K562 (cell line): ENCODE data around the gene ECM1. TPM values are rescaled to one million over a fixed set of nuclear protein-coding genes. Genes with fewer than 3 reads are reported as not detected.

ENCODE experiments used
- ATAC-seq: fragments of 200-7000 bp; cut with Tn5 transposase; 3 replicates; pipeline ENCODE4 v1.9.1; 2020; ENCODE audit warnings: moderate library complexity
- BruUV-seq: library from RNA; stranded (reverse); fragments of 400-500 nt; replicated peaks from 2 replicates; lab custom pipeline; 2021; lab: Mats Ljungman, UMichigan
- CTCF ChIA-PET: fragments of 300-600 bp; formaldehyde crosslinking; extraction: SDS; loops from one replicate; lab custom pipeline; 2021; ENCODE audit warnings: low intra/inter-chr PET ratio; lab: Yijun Ruan, JAX
- POLR2A ChIA-PET: fragments of 300-600, 350-650 bp; sonication (Branson Sonifier 250); formaldehyde crosslinking; extraction: SDS; loops from one replicate; lab custom pipeline; 2021; ENCODE audit warnings: antibody characterized with exemption, inconsistent platforms; lab: Yijun Ruan, JAX
- DNase-seq, 4 experiments: peaks; one replicate each; pipeline versions ENCODE4 v3.0.0 to v3.0.0-alpha.2; 2011 to 2018; ENCODE audit warnings: low spot score in 3 of 4, mixed read lengths in 3 of 4; ENCODE audit errors: extremely low read depth in 1 of 4
- FAIRE-seq: peaks from 2 replicates; lab custom pipeline; 2011; peaks lifted over from hg19 to GRCh38; lab: Jason Lieb, UNC
- H2AFZ ChIP-seq: 2 replicates; pipeline ENCODE4 v1.6.0; 2011; ENCODE audit warnings: low read depth, low read length, control low read depth, inconsistent platforms
- H3K27ac ChIP-seq: fragments of 200-600 bp; 3 replicates; pipeline ENCODE4 v1.8.0; 2011; ENCODE audit warnings: low read depth, mild to moderate bottlenecking, control low read depth, inconsistent platforms, low read length, moderate library complexity, mixed read lengths; ENCODE audit errors: extremely low read depth
- H3K27me3 ChIP-seq, 2 experiments: fragments of 300-600 bp in 1 of 2; 2 replicates in 1 of 2; 3 replicates in 1 of 2; pipeline versions ENCODE4 v1.6.0 to v1.8.0; 2011; ENCODE audit warnings: inconsistent platforms in 2 of 2, low read length in 2 of 2, mild to moderate bottlenecking in 1 of 2, mixed read lengths in 1 of 2, moderate library complexity in 1 of 2; ENCODE audit not compliant: control insufficient read depth in 2 of 2, insufficient read depth in 2 of 2
- H3K36me3 ChIP-seq: fragments of 300-600 bp; 3 replicates; pipeline ENCODE4 v1.8.0; 2011; ENCODE audit warnings: mild to moderate bottlenecking, low read length, inconsistent platforms; ENCODE audit not compliant: control insufficient read depth, insufficient read depth
- H3K4me1 ChIP-seq, 2 experiments: fragments of 200-600 bp in 1 of 2; replicated peaks in 1 of 2; 2 replicates in 1 of 2; 3 replicates in 1 of 2; pipeline versions ENCODE4 v1.5.1 to v1.8.0; 2011; ENCODE audit warnings: inconsistent platforms in 2 of 2, low read length in 2 of 2, mild to moderate bottlenecking in 1 of 2, mixed read lengths in 1 of 2, moderate library complexity in 1 of 2; ENCODE audit not compliant: control insufficient read depth in 2 of 2, insufficient read depth in 2 of 2
- H3K4me2 ChIP-seq: 2 replicates; pipeline ENCODE4 v1.6.1; 2011; ENCODE audit warnings: low read length, control low read depth, inconsistent platforms, mixed read lengths; ENCODE audit not compliant: insufficient read depth
- H3K4me3 ChIP-seq: fragments of 200-600 bp; sonication (generic), shearing (Covaris generic); 2 replicates; pipeline ENCODE4 v1.5.1; 2016; ENCODE audit warnings: control low read depth, inconsistent platforms
- H3K79me2 ChIP-seq: fragments of 200-600 bp; 3 replicates; pipeline ENCODE4 v1.8.0; 2011; ENCODE audit warnings: low read length, inconsistent platforms; ENCODE audit not compliant: control insufficient read depth, insufficient read depth
- H3K9ac ChIP-seq, 2 experiments: 2 replicates each; pipeline versions ENCODE4 v1.6.0 to v1.6.1; 2011; ENCODE audit warnings: low read depth in 2 of 2, low read length in 2 of 2, control low read depth in 1 of 2, inconsistent platforms in 1 of 2, mild to moderate bottlenecking in 1 of 2, mixed read lengths in 1 of 2; ENCODE audit not compliant: insufficient read depth in 1 of 2
- H3K9me1 ChIP-seq: one replicate; pipeline ENCODE4 v1.6.0; 2011; ENCODE audit warnings: inconsistent platforms, mild to moderate bottlenecking, low read length, moderate library complexity; ENCODE audit not compliant: control insufficient read depth, insufficient read depth
- H3K9me3 ChIP-seq: replicated peaks from 2 replicates; pipeline ENCODE4 v1.5.1; 2011; ENCODE audit warnings: low read depth, low read length, inconsistent platforms; ENCODE audit not compliant: control insufficient read depth, insufficient read depth
- H4K20me1 ChIP-seq: replicated peaks from 2 replicates; pipeline ENCODE4 v1.6.1; 2011; ENCODE audit warnings: low read length, inconsistent platforms, mixed read lengths; ENCODE audit not compliant: control insufficient read depth, insufficient read depth
- FOXA1 ChIP-seq: fragments of 450-650 bp; IDR thresholded peaks from 2 replicates; pipeline ENCODE4 v1.6.1; 2016; ENCODE audit warnings: mild to moderate bottlenecking, borderline replicate concordance
- LARP7 ChIP-seq: fragments of 450-650 bp; IDR thresholded peaks from 2 replicates; pipeline ENCODE4 v1.6.1; 2016
- NBN ChIP-seq: fragments of 450-650 bp; IDR thresholded peaks from 2 replicates; pipeline ENCODE4 v1.6.1; 2016; ENCODE audit warnings: low read depth, mild to moderate bottlenecking
- POLR2G ChIP-seq: fragments of 200-400 bp; formaldehyde crosslinking; IDR thresholded peaks from 2 replicates; pipeline ENCODE4 v1.6.1; 2017; ENCODE audit warnings: low read depth, mild to moderate bottlenecking, antibody characterized with exemption, low read length, moderate library complexity
- RBM15 ChIP-seq: fragments of 200-400 bp; formaldehyde crosslinking; IDR thresholded peaks from 2 replicates; pipeline ENCODE4 v1.6.1; 2018; ENCODE audit warnings: mild to moderate bottlenecking, low read length, moderate library complexity; ENCODE audit not compliant: insufficient read depth
- STAT5A ChIP-seq: IDR thresholded peaks from 2 replicates; pipeline ENCODE4 v1.6.1; 2012; ENCODE audit warnings: low read length, inconsistent platforms, borderline replicate concordance
- ZNF699 ChIP-seq: fragments of 250-450 bp; sonication (Bioruptor Pico); IDR thresholded peaks from 2 replicates; pipeline ENCODE4 v1.8.0; 2021; ENCODE audit warnings: mild to moderate bottlenecking, moderate library complexity; ENCODE audit not compliant: insufficient replicate concordance
- ZSCAN32 ChIP-seq: fragments of 450-650 bp; formaldehyde crosslinking; IDR thresholded peaks from 2 replicates; pipeline ENCODE4 v1.4.0; 2020; ENCODE audit warnings: mild to moderate bottlenecking, moderate library complexity
- WGBS: fragments of 100-300 bp; shearing (Covaris generic); methylation state at CpG from one replicate; pipeline ENCODE4 v1.1.6; 2016; ENCODE audit warnings: low coverage, mixed read lengths; ENCODE audit not compliant: insufficient coverage; ENCODE audit errors: missing lambda C conversion rate; 5-methylcytosine and 5-hydroxymethylcytosine counted together
- in situ Hi-C: fragments of 300-500 bp; cut with MboI; formaldehyde crosslinking; loops from 4 replicates; pipeline ENCODE4 v1.15.0; 2018; ENCODE audit warnings: inconsistent platforms, mixed read lengths
- intact Hi-C: fragments of 100-400 bp; cut with micrococcal nuclease; formaldehyde crosslinking; loops from 2 replicates; pipeline ENCODE4 v1.14.2; 2022
- polyA plus RNA-seq, 8 experiments: library from polyadenylated mRNA; depleted of rRNA in 4 of 8; stranded (reverse) in 5 of 8; unstranded in 3 of 8; fragments of >200 nt; fragmentation: Nextera tagmentation in 2 of 8; fragmentation: Illumina TruSeq in 1 of 8; extraction: Ambion mirVana in 2 of 8; extraction: Trizol in 1 of 8; gene quantifications; 2 replicates each; pipeline versions ENCODE4 v1.2.1 to v1.2.3, GENCODE V29; 2011 to 2014; ENCODE audit warnings: inconsistent platforms in 1 of 8, missing spikeins in 1 of 8
- total RNA-seq, 7 experiments: library from RNA; depleted of rRNA in 6 of 7; stranded (reverse); fragments of >200 nt in 6 of 7; fragmentation: Illumina TruSeq in 2 of 7; extraction: Trizol in 2 of 7; gene quantifications; 2 replicates each; pipeline versions ENCODE4 v1.2.1 to v1.2.3, GENCODE V29; 2011 to 2021; ENCODE audit warnings: low replicate concordance in 1 of 7
- TF ChIP-seq, protein P1 (sequence below): sonication (generic); formaldehyde crosslinking; IDR thresholded peaks from 2 replicates; pipeline ENCODE4 v1.8.0; 2022; ENCODE audit warnings: missing genetic modification reagents, mild to moderate bottlenecking, borderline replicate concordance
- TF ChIP-seq, protein P2 (sequence below): fragments of 250-450 bp; sonication (Bioruptor Pico); IDR thresholded peaks from 2 replicates; pipeline ENCODE4 v1.4.0; 2020
- TF ChIP-seq, protein P3 (sequence below): fragments of 450-650 bp; IDR thresholded peaks from 2 replicates; pipeline ENCODE4 v1.6.1; 2016

ECM1 gene
- total and polyA plus RNA-seq, 9 of the 15 experiments (the other 6 are each of a cell fraction or from before 2014, with no cell fraction given), result 6.6 to 52.2 (median 12.8) TPM

DNA sequence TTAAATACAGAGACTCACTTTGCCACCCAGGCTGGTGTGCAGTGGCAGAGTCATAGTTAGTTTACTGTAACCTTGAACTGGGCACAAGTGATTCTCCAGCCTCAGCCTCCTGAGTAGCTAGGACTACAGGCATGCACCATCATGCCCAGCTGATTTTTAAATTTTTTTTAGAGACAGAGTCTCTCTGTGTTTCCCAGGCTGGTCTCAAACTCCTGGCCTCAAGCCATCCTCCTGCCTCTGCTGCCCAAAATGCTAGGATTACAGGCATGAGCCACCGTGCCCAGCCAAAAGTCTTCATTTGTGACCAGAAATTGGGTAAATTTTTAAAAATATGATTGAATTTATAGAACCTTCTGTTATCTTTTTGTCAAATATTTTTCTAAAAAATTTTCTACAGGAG lies 38.6 kb upstream of the ECM1 start:
- Histone ChIP-seq H3K4me2 (no peak overlapping the region), H3K27me3 (no peaks in the 10 kb centered on the region), H3K9ac (no peak overlapping the region), H3K4me1 (peaks cover 4% of the 10 kb centered on the region in 2 experiments; a peak in 1 of 5 replicates), H3K36me3 (peaks cover 66% of the 10 kb centered on the region), H3K4me3 (no peak overlapping the region), H3K9me3 (no peaks in the 10 kb centered on the region), H3K9me1 (no peaks in the 10 kb centered on the region), H3K79me2 (no peaks in the 10 kb centered on the region), H2AFZ (no peak overlapping the region), H4K20me1 (no peaks in the 10 kb centered on the region), H3K27ac (no peak overlapping the region)
- TF ChIP-seq, protein P1, sequence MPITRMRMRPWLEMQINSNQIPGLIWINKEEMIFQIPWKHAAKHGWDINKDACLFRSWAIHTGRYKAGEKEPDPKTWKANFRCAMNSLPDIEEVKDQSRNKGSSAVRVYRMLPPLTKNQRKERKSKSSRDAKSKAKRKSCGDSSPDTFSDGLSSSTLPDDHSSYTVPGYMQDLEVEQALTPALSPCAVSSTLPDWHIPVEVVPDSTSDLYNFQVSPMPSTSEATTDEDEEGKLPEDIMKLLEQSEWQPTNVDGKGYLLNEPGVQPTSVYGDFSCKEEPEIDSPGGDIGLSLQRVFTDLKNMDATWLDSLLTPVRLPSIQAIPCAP (CRISPR knock-in tag), result no peak
- TF ChIP-seq LARP7, result no peak
- no peak for TF ChIP-seq NBN
- in situ Hi-C loops, result no loop called here
- intact Hi-C loops, result no loop called here
- ChIA-PET CTCF (interaction anchor here (0.5 to 0.6 kb wide), 2 partner anchors 80 to 213 kb away, joined by 3 read pairs; no protein-coding TSS in a partner anchor), POLR2A (no interaction called here)
- BruUV-seq, result no TSS peak
- no peak for FAIRE-seq
- ATAC-seq, result no peak
- 75% methylated on average over 1 of the region's 1 CpG for WGBS
- no peak for DNase-seq

DNA sequence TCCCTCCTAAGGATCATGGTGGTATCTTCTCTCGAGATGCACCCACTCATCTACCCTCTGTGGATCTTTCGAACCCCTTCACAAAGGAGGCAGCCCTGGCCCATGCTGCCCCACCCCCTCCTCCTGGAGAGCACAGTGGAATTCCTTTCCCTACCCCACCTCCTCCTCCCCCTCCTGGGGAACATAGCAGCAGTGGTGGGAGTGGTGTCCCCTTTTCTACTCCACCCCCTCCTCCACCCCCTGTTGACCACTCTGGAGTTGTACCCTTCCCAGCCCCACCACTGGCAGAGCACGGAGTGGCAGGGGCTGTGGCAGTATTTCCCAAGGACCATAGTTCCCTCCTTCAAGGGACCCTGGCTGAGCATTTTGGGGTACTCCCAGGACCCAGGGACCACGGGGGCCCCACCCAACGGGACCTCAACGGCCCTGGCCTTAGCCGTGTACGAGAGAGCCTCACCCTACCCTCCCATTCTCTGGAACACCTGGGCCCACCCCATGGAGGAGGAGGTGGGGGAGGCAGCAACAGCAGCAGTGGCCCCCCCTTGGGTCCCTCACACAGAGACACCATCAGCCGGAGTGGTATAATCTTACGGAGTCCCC lies 35.2 kb upstream of the ECM1 start:
- no peak for FAIRE-seq
- WGBS, result 92% methylated on average over 10 of the region's 10 CpGs
- CTCF ChIA-PET, result no interaction called here
- no peak for TF ChIP-seq FOXA1
- TF ChIP-seq ZNF699 (CRISPR knock-in tag), result no peak
- no peak for TF ChIP-seq RBM15
- TF ChIP-seq ZSCAN32 (CRISPR knock-in tag), result no peak
- no peak for TF ChIP-seq STAT5A
- 0 out of 2 replicates have a peak, but pooled peaks have one; percentile 38 for TF ChIP-seq POLR2G
- TF ChIP-seq, protein P2, sequence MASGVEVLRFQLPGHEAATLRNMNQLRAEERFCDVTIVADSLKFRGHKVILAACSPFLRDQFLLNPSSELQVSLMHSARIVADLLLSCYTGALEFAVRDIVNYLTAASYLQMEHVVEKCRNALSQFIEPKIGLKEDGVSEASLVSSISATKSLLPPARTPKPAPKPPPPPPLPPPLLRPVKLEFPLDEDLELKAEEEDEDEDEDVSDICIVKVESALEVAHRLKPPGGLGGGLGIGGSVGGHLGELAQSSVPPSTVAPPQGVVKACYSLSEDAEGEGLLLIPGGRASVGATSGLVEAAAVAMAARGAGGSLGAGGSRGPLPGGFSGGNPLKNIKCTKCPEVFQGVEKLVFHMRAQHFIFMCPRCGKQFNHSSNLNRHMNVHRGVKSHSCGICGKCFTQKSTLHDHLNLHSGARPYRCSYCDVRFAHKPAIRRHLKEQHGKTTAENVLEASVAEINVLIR (CRISPR knock-in tag), result no peak
- TF ChIP-seq, protein P3, sequence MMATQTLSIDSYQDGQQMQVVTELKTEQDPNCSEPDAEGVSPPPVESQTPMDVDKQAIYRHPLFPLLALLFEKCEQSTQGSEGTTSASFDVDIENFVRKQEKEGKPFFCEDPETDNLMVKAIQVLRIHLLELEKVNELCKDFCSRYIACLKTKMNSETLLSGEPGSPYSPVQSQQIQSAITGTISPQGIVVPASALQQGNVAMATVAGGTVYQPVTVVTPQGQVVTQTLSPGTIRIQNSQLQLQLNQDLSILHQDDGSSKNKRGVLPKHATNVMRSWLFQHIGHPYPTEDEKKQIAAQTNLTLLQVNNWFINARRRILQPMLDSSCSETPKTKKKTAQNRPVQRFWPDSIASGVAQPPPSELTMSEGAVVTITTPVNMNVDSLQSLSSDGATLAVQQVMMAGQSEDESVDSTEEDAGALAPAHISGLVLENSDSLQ, result no peak

More for the DNA sequence above, 35.2 kb upstream of the ECM1 start:
- in situ Hi-C loops, result no loop called here
- DNase-seq, result no peak
- Histone ChIP-seq H3K9me1 (no peaks in the 10 kb centered on the region), H3K36me3 (peaks cover 45% of the 10 kb centered on the region), H2AFZ (no peak overlapping the region), H3K27ac (no peak overlapping the region), H3K4me2 (no peak overlapping the region), H3K27me3 (no peaks in the 10 kb centered on the region), H3K79me2 (no peaks in the 10 kb centered on the region), H3K4me1 (peaks cover 4 to 19% of the 10 kb centered on the region in 2 experiments), H3K4me3 (no peak overlapping the region), H3K9ac (peak overlapping the region in 1 of 2 experiments; percentile 18; a peak in 1 of 4 replicates), H3K9me3 (no peaks in the 10 kb centered on the region), H4K20me1 (no peaks in the 10 kb centered on the region)
- intact Hi-C loops, result no loop called here
- POLR2A ChIA-PET, result no interaction called here
- BruUV-seq, result no TSS peak
- no peak; the same call in 2 of the 3 replicates for ATAC-seq
